Sigmoid colon (tissue), 4 donors: ENCODE data around the gene PTGIS.

Experiments
- CTCF ChIP-seq, 4 experiments: fragments of 450-650 bp in 3 of 4; fragments of 200-600 bp in 1 of 4; IDR thresholded peaks; one replicate each; pipeline ENCODE4 v1.5.1; 2016 to 2019; ENCODE audit warnings: antibody characterized with exemption in 4 of 4, mild to moderate bottlenecking in 3 of 4, moderate library complexity in 2 of 4
- EP300 ChIP-seq, 4 donors: sonication (generic); formaldehyde crosslinking; IDR thresholded peaks; one replicate each; pipeline ENCODE4 v1.6.1; 2017; ENCODE audit warnings: antibody characterized with exemption in 4 of 4
- POLR2A ChIP-seq, 2 donors: fragments of 450-650 bp; IDR thresholded peaks; one replicate each; pipeline ENCODE4 v1.6.1; 2016; ENCODE audit warnings: antibody characterized with exemption in 2 of 2, mild to moderate bottlenecking in 2 of 2, moderate library complexity in 2 of 2
- POLR2AphosphoS5 ChIP-seq, 4 donors: sonication (generic); formaldehyde crosslinking; IDR thresholded peaks; one replicate each; pipeline ENCODE4 v1.6.1; 2017; ENCODE audit warnings: antibody characterized with exemption in 4 of 4

DNA sequence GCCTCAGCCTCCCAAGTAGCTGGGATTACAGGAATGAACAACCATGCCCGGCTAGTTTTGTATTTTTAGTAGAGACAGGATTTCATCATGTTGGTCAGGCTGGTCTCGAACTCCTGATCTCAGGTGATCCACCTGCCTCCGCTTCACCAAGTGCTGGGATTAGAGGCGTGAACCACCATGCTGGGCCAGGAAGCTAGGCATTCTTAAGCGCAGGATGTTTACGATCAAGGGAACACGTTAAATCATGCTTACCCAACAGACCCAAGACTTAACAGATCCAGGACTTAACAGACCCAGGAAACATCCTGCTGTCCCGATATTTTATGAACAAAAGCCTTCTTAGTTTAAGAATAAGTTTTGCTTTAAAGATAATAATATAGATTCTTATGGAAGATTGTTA, 9.1 kb downstream of the PTGIS start:
- TF ChIP-seq CTCF (IDR thresholded peaks at IDR 0.05) (no peak), POLR2A (IDR thresholded peaks at IDR 0.05) (no peak), POLR2AphosphoS5 (IDR thresholded peaks at IDR 0.05) (no peak), EP300 (IDR thresholded peaks at IDR 0.05) (no peak)
